Neural progenitor cell (in vitro differentiated cells): ENCODE results near the gene TOR3A. TPM values are rescaled to one million over a fixed set of nuclear protein-coding genes. Genes with fewer than 3 reads are reported as not detected.

Experiments
- DNase-seq: peaks from one replicate; pipeline ENCODE4 v3.0.0-alpha.2; 2016; ENCODE audit warnings: low spot score
- H2AFZ ChIP-seq: fragments of 200-600 bp; sonication (generic); replicated peaks from 2 replicates; pipeline ENCODE4 v1.6.1; 2016; ENCODE audit warnings: antibody characterized with exemption
- H3F3A ChIP-seq: fragments of 200-600 bp; sonication (generic); 2 replicates; pipeline ENCODE4 v1.6.1; 2016; ENCODE audit warnings: antibody characterized with exemption, low read depth
- H3K27ac ChIP-seq: fragments of 200-600 bp; sonication (generic); 2 replicates; pipeline ENCODE4 v1.5.1; 2016; ENCODE audit warnings: mild to moderate bottlenecking
- H3K27me3 ChIP-seq: fragments of 200-600 bp; sonication (generic); 2 replicates; pipeline ENCODE4 v1.6.1; 2016; ENCODE audit warnings: mild to moderate bottlenecking, moderate library complexity
- H3K36me3 ChIP-seq: fragments of 200-600 bp; sonication (generic); 2 replicates; pipeline ENCODE4 v1.5.1; 2016
- H3K4me1 ChIP-seq: fragments of 200-600 bp; sonication (generic); 2 replicates; pipeline ENCODE4 v1.6.1; 2016; ENCODE audit warnings: mixed run types
- H3K4me2 ChIP-seq: fragments of 200-600 bp; sonication (generic); 2 replicates; pipeline ENCODE4 v1.6.1; 2016
- H3K4me3 ChIP-seq: fragments of 200-600 bp; sonication (generic); 2 replicates; pipeline ENCODE4 v1.5.1; 2016
- H3K79me2 ChIP-seq: fragments of 200-600 bp; sonication (generic); 2 replicates; pipeline ENCODE4 v1.6.1; 2016; ENCODE audit warnings: low read depth
- H3K9ac ChIP-seq: fragments of 200-600 bp; sonication (generic); 2 replicates; pipeline ENCODE4 v1.6.1; 2016
- H3K9me3 ChIP-seq: fragments of 200-600 bp; sonication (generic); 2 replicates; pipeline ENCODE4 v1.5.1; 2016; ENCODE audit warnings: low read depth
- H4K20me1 ChIP-seq: fragments of 200-600 bp; sonication (generic); 2 replicates; pipeline ENCODE4 v1.6.1; 2016; ENCODE audit warnings: low read depth
- H3K27ac Mint-ChIP-seq: 3 replicates; pipeline ENCODE4 v1.8.0; 2021; ENCODE audit warnings: mixed read lengths
- H3K27me3 Mint-ChIP-seq: 2 replicates; pipeline ENCODE4 v1.8.0; 2022; ENCODE audit warnings: low read depth, mild to moderate bottlenecking, inconsistent platforms, moderate library complexity, mixed read lengths; ENCODE audit not compliant: insufficient read depth
- H3K36me3 Mint-ChIP-seq: 3 replicates; pipeline ENCODE4 v1.8.0; 2021; ENCODE audit warnings: mixed read lengths
- H3K4me1 Mint-ChIP-seq: 3 replicates; pipeline ENCODE4 v1.8.0; 2021; ENCODE audit warnings: mixed read lengths
- H3K4me3 Mint-ChIP-seq: 3 replicates; pipeline ENCODE4 v1.8.0; 2021; ENCODE audit warnings: mild to moderate bottlenecking, moderate library complexity, mixed read lengths
- H3K9me3 Mint-ChIP-seq: 3 replicates; pipeline ENCODE4 v1.8.0; 2020; ENCODE audit warnings: mixed read lengths
- CTCF ChIP-seq: fragments of 200-600 bp; sonication (generic); IDR thresholded peaks from 2 replicates; pipeline ENCODE4 v1.5.1; 2017; ENCODE audit warnings: antibody characterized with exemption, mild to moderate bottlenecking
- EZH2 ChIP-seq: fragments of 200-600 bp; sonication (generic); IDR thresholded peaks from 2 replicates; pipeline ENCODE4 v1.6.1; 2017; ENCODE audit warnings: antibody characterized with exemption, mild to moderate bottlenecking, moderate library complexity
- EZH2phosphoT487 ChIP-seq: fragments of 200-600 bp; sonication (generic); IDR thresholded peaks from 2 replicates; pipeline ENCODE4 v1.6.1; 2017; ENCODE audit warnings: antibody characterized with exemption
- total RNA-seq: library from RNA; depleted of rRNA; stranded (reverse); fragments of >200 nt; gene quantifications from 2 replicates; pipeline ENCODE4 v1.2.3, GENCODE V29; 2015; ENCODE audit warnings: low replicate concordance

The TOR3A gene
- total RNA-seq, 1 donor from 2014 or later = 18.2 TPM

GRCh38 chr1:179082333-179082998 is 596 bp downstream of the TOR3A start:
- Mint-ChIP-seq H3K27me3 (peaks cover 3% of the 10 kb centered on the region), H3K9me3 (no peaks in the 10 kb centered on the region), H3K4me1 (peaks cover 18% of the 10 kb centered on the region), H3K4me3 (peak overlapping the region; percentile 94), H3K36me3 (peaks cover 4% of the 10 kb centered on the region), H3K27ac (peak overlapping the region; percentile 39)
- Histone ChIP-seq H3K27ac (no peak overlapping the region), H3K4me2 (peak overlapping the region; percentile 90), H3F3A (peaks cover 12% of the 10 kb centered on the region), H3K4me1 (no peaks in the 10 kb centered on the region), H3K9me3 (no peaks in the 10 kb centered on the region), H3K27me3 (peaks cover 11% of the 10 kb centered on the region), H3K9ac (peak overlapping the region; percentile 34), H3K4me3 (peak overlapping the region; percentile 71), H2AFZ (peak overlapping the region; percentile 91), H3K79me2 (no peaks in the 10 kb centered on the region), H4K20me1 (no peaks in the 10 kb centered on the region), H3K36me3 (no peaks in the 10 kb centered on the region)
- TF ChIP-seq EZH2 (no peak), CTCF (no peak), EZH2phosphoT487 (no peak)
- DNase-seq = peak; percentile 62

GRCh38 chr1:179082999-179083335 is 1.1 kb downstream of the TOR3A start:
- peak overlapping the region; percentile 94 for H3K4me3 Mint-ChIP-seq
- H2AFZ ChIP-seq = no peak overlapping the region

GRCh38 chr1:179083533-179083932 is 1.7 kb downstream of the TOR3A start:
- H3K79me2 ChIP-seq = no peaks in the 10 kb centered on the region
- Mint-ChIP-seq H3K4me3 (peak overlapping the region; percentile 94), H3K27me3 (peaks cover 3% of the 10 kb centered on the region), H3K27ac (no peak overlapping the region), H3K9me3 (no peaks in the 10 kb centered on the region), H3K4me1 (peaks cover 18% of the 10 kb centered on the region), H3K36me3 (peaks cover 5% of the 10 kb centered on the region)
- no peaks in the 10 kb centered on the region for H3K9me3 ChIP-seq
- H3K27ac ChIP-seq = no peak overlapping the region
- H3K4me1 ChIP-seq = peaks cover 5% of the 10 kb centered on the region
- TF ChIP-seq CTCF (no peak), EZH2 (no peak), EZH2phosphoT487 (no peak)
- no peak overlapping the region for H3K4me3 ChIP-seq
- H3K9ac ChIP-seq = no peak overlapping the region
- no peak overlapping the region for H3K4me2 ChIP-seq
- DNase-seq = no peak
- no peak overlapping the region for H2AFZ ChIP-seq
- H3F3A ChIP-seq = peaks cover 12% of the 10 kb centered on the region
- H3K27me3 ChIP-seq = peaks cover 11% of the 10 kb centered on the region
- H3K36me3 ChIP-seq = no peaks in the 10 kb centered on the region
- no peaks in the 10 kb centered on the region for H4K20me1 ChIP-seq

More at GRCh38 chr1:179082999-179083335, 1.1 kb downstream of the TOR3A start:
- no peaks in the 10 kb centered on the region for H3K9me3 Mint-ChIP-seq
- H3K36me3 ChIP-seq = no peaks in the 10 kb centered on the region
- H3K4me1 Mint-ChIP-seq = peaks cover 18% of the 10 kb centered on the region
- peaks cover 5% of the 10 kb centered on the region for H3K4me1 ChIP-seq
- TF ChIP-seq EZH2phosphoT487 = no peak
- no peak for TF ChIP-seq CTCF
- no peak for TF ChIP-seq EZH2
- no peak overlapping the region for H3K27ac ChIP-seq
- H3K4me3 ChIP-seq = peak overlapping the region; percentile 71
- H4K20me1 ChIP-seq = no peaks in the 10 kb centered on the region
- H3K9ac ChIP-seq = no peak overlapping the region
- no peak overlapping the region for H3K27ac Mint-ChIP-seq
- peaks cover 3% of the 10 kb centered on the region for H3K27me3 Mint-ChIP-seq
- H3K4me2 ChIP-seq = peak overlapping the region; percentile 90
- H3K36me3 Mint-ChIP-seq = peaks cover 4% of the 10 kb centered on the region
- H3K27me3 ChIP-seq = peaks cover 11% of the 10 kb centered on the region
- peaks cover 12% of the 10 kb centered on the region for H3F3A ChIP-seq
- no peak for DNase-seq
- H3K79me2 ChIP-seq = no peaks in the 10 kb centered on the region
- H3K9me3 ChIP-seq = no peaks in the 10 kb centered on the region
